ENCODE data around the gene RNASEH2B. TPM values are rescaled to one million over a fixed set of nuclear protein-coding genes. Genes with fewer than 3 reads are reported as not detected.

Gene RNASEH2B
- total and polyA plus RNA-seq, 2 of the 13 experiments (the other 11 are each of a cell fraction or from before 2014, with no cell fraction given): 17.2 to 55.4 TPM

DNA sequence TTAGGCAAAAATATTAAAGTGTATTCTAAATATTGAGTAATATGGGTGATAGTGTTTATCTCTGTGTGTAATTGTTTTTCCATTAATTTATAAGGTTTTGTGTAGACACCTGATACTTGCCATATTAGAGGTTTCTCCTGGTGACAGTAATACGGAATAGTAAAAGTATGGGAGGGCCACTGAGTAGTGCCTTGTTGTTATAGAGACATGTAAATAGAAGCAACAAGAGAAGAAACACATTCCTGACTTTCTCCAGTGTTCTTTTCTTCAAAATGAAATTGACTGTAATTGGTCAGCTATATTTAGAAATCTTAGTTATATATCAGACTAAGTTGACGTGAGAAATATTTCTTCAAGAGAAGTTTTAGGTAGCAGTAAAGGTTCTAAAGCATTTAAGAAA, 18.5 kb downstream of the RNASEH2B start:
- no peaks in the 10 kb centered on the region for H3K79me2 ChIP-seq (ENCODE audit: insufficient read depth, low read length)
- H3K27me3 ChIP-seq (ENCODE audit: control insufficient read depth in 1 of 2, insufficient read depth in 2 of 2, low read length in 2 of 2): no peaks in the 10 kb centered on the region
- ATAC-seq (no peak), FAIRE-seq (no peak), DNase-seq (ENCODE audit: low spot score) (no peak)
- in situ Hi-C loops (cut with HindIII; ENCODE audit: extremely low pct_ligation_motif_present, low pct_unique_long_range_greater_than_20kb) (no loop called here), intact Hi-C loops (cut with micrococcal nuclease; ENCODE audit: unreplicated experiment) (no loop called here)
- ChIA-PET CTCF (ENCODE audit: low intra/inter-chr PET ratio, low total read pairs) (no interaction called here), POLR2A (no interaction called here)
- H3K9ac ChIP-seq (ENCODE audit: insufficient read depth, low read depth, low read length): no peak overlapping the region
- WGBS (ENCODE audit: low lambda C conversion rate): 96% methylated on average over 2 of the region's 2 CpGs
- no peak overlapping the region for H2AFZ ChIP-seq (ENCODE audit: low read length)
- no peaks in the 10 kb centered on the region for H3K4me1 ChIP-seq (ENCODE audit: insufficient read depth, low read length)
- H3K36me3 ChIP-seq (replicated peaks in 1 of 2; ENCODE audit: control insufficient read depth in 1 of 2, insufficient read depth in 2 of 2, low read length in 2 of 2): peaks cover 0 to 13% of the 10 kb centered on the region in 2 experiments; a peak in 2 of 5 replicates
- H3K4me2 ChIP-seq (ENCODE audit: low read depth, low read length): no peak overlapping the region
- peaks cover 15% of the 10 kb centered on the region for H3K9me3 ChIP-seq (ENCODE audit: low read length)
- no TSS peak for BruUV-seq (replicated peaks)
- H3K27ac ChIP-seq (ENCODE audit: extremely low read length, insufficient read depth, low read length): no peak overlapping the region
- TF ChIP-seq PRPF4 (IDR thresholded peaks at IDR 0.05; ENCODE audit: low read depth, low read length, poor library complexity, severe bottlenecking) (no peak), FOXA1 (IDR thresholded peaks at IDR 0.05) (no peak), FOXA1 (CRISPR knock-in tag; IDR thresholded peaks at IDR 0.05) (no peak), DNMT1 (CRISPR knock-in tag; IDR thresholded peaks at IDR 0.05) (no peak), ZNF720 (CRISPR knock-in tag; IDR thresholded peaks at IDR 0.05) (no peak), IRX3 (CRISPR knock-in tag; IDR thresholded peaks at IDR 0.05; ENCODE audit: borderline replicate concordance, low read depth) (no peak), ZNF607 (CRISPR knock-in tag; IDR thresholded peaks at IDR 0.05; ENCODE audit: borderline replicate concordance) (no peak), RFXAP (CRISPR knock-in tag; IDR thresholded peaks at IDR 0.05; ENCODE audit: borderline replicate concordance) (no peak), HDAC6 (IDR thresholded peaks at IDR 0.05; ENCODE audit: low read depth, low read length) (no peak), HNRNPL (IDR thresholded peaks at IDR 0.05; ENCODE audit: low read depth, low read length) (no peak)
- TF ChIP-seq, protein P1, sequence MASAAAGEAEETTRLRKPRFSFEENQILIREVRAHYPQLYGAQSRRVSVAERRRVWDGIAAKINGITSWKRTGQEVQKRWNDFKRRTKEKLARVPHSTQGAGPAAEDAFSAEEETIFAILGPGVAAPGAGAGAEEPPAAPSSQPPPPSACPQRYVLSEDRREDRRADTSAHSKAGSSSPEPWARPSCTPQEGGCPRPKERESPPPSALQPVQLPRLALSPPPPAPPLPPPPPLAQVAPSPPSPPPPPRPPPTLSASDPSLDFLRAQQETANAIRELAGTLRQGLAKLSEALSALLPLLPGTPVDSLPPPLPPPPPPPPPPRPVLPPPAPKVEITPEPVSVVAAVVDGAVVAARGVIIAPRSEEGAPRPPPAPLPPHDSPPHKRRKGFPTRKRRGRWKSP (CRISPR knock-in tag; IDR thresholded peaks at IDR 0.05): no peak
- TF ChIP-seq, protein P2, sequence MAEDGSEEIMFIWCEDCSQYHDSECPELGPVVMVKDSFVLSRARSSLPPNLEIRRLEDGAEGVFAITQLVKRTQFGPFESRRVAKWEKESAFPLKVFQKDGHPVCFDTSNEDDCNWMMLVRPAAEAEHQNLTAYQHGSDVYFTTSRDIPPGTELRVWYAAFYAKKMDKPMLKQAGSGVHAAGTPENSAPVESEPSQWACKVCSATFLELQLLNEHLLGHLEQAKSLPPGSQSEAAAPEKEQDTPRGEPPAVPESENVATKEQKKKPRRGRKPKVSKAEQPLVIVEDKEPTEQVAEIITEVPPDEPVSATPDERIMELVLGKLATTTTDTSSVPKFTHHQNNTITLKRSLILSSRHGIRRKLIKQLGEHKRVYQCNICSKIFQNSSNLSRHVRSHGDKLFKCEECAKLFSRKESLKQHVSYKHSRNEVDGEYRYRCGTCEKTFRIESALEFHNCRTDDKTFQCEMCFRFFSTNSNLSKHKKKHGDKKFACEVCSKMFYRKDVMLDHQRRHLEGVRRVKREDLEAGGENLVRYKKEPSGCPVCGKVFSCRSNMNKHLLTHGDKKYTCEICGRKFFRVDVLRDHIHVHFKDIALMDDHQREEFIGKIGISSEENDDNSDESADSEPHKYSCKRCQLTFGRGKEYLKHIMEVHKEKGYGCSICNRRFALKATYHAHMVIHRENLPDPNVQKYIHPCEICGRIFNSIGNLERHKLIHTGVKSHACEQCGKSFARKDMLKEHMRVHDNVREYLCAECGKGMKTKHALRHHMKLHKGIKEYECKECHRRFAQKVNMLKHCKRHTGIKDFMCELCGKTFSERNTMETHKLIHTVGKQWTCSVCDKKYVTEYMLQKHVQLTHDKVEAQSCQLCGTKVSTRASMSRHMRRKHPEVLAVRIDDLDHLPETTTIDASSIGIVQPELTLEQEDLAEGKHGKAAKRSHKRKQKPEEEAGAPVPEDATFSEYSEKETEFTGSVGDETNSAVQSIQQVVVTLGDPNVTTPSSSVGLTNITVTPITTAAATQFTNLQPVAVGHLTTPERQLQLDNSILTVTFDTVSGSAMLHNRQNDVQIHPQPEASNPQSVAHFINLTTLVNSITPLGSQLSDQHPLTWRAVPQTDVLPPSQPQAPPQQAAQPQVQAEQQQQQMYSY (CRISPR knock-in tag; IDR thresholded peaks at IDR 0.05): no peak
- H3K4me3 ChIP-seq (replicated peaks in 1 of 3; ENCODE audit: insufficient read depth in 1 of 3, low read depth in 2 of 3, low read length in 3 of 3): no peak overlapping the region
- no peaks in the 10 kb centered on the region for H4K20me1 ChIP-seq (ENCODE audit: insufficient read depth, low read length)
